GM12878 (cell line): ENCODE measurements around the gene SREK1. TPM values are rescaled to one million over a fixed set of nuclear protein-coding genes. Genes with fewer than 3 reads are reported as not detected.

Experiments
- CBX3 ChIP-seq: fragments of 200-600 bp; sonication (generic); IDR thresholded peaks from 2 replicates; pipeline ENCODE4 v1.6.1; 2016; ENCODE audit warnings: low read depth, borderline replicate concordance
- CEBPB ChIP-seq, 2 experiments: fragments of 150-350 bp in 1 of 2; IDR thresholded peaks; 2 replicates each; pipeline ENCODE4 v1.6.1; 2012 to 2014; ENCODE audit warnings: low read depth in 2 of 2, low read length in 2 of 2, borderline replicate concordance in 1 of 2, inconsistent platforms in 1 of 2
- EP300 ChIP-seq, 2 experiments: fragments of 150-350 bp in 1 of 2; IDR thresholded peaks; 2 replicates each; pipeline ENCODE4 v1.6.1; 2011 to 2012; ENCODE audit warnings: low read depth in 2 of 2, low read length in 2 of 2, borderline replicate concordance in 1 of 2, improper control_type of control experiment in 1 of 2, inconsistent platforms in 1 of 2; ENCODE audit not compliant: control insufficient read depth in 1 of 2
- HDAC2 ChIP-seq: fragments of 200-600 bp; sonication (generic); IDR thresholded peaks from 2 replicates; pipeline ENCODE4 v1.6.1; 2017
- MTA3 ChIP-seq: IDR thresholded peaks from 2 replicates; pipeline ENCODE4 v1.6.1; 2012; ENCODE audit warnings: low read length, inconsistent platforms, borderline replicate concordance
- NFXL1 ChIP-seq: fragments of 450-650 bp; IDR thresholded peaks from 2 replicates; pipeline ENCODE4 v1.6.1; 2017; ENCODE audit warnings: antibody characterized with exemption, mild to moderate bottlenecking, borderline replicate concordance
- NFYB ChIP-seq: IDR thresholded peaks from 2 replicates; pipeline ENCODE4 v1.6.1; 2011; ENCODE audit warnings: low read depth, mild to moderate bottlenecking, low read length, improper control_type of control experiment, moderate library complexity; ENCODE audit not compliant: insufficient read depth
- RELA ChIP-seq: fragments of 450-650 bp; IDR thresholded peaks from 2 replicates; pipeline ENCODE4 v1.8.0; 2014; ENCODE audit warnings: borderline replicate concordance; ENCODE audit not compliant: partially characterized antibody
- RUNX3 ChIP-seq: IDR thresholded peaks from 2 replicates; pipeline ENCODE4 v1.6.1; 2012; ENCODE audit warnings: low read length, inconsistent platforms
- ZNF384 ChIP-seq: IDR thresholded peaks from 2 replicates; pipeline ENCODE4 v1.6.1; 2012; ENCODE audit warnings: low read depth, mild to moderate bottlenecking, low read length, improper control_type of control experiment, borderline replicate concordance
- ZNF622 ChIP-seq: fragments of 450-650 bp; IDR thresholded peaks from 2 replicates; pipeline ENCODE4 v1.6.1; 2017; ENCODE audit warnings: mild to moderate bottlenecking, inconsistent platforms
- polyA plus RNA-seq, 11 experiments: library from polyadenylated mRNA; depleted of rRNA in 4 of 11; unstranded in 6 of 11; stranded (reverse) in 5 of 11; fragments of >200 nt; fragmentation: Nextera tagmentation in 4 of 11; fragmentation: Illumina TruSeq in 1 of 11; extraction: Ambion mirVana in 4 of 11; extraction: Trizol in 1 of 11; gene quantifications; 1 replicate in 1 of 11; 2 replicates in 10 of 11; pipeline versions ENCODE4 v1.2.1 to v1.2.3, GENCODE V29; 2011 to 2016; ENCODE audit warnings: inconsistent platforms in 2 of 11, missing spikeins in 2 of 11, low read depth in 1 of 11
- total RNA-seq, 4 experiments: library from RNA; depleted of rRNA in 3 of 4; stranded (reverse); fragments of >200 nt in 3 of 4; fragmentation: Illumina TruSeq in 1 of 4; extraction: Trizol in 1 of 4; gene quantifications; 2 replicates each; pipeline versions ENCODE4 v1.2.1 to v1.2.3, GENCODE V29; 2013 to 2021
- TF ChIP-seq, protein P1 (sequence below): fragments of 450-650 bp; formaldehyde crosslinking; IDR thresholded peaks from 2 replicates; pipeline ENCODE4 v1.4.0; 2020; ENCODE audit warnings: mild to moderate bottlenecking, moderate library complexity
- TF ChIP-seq, protein P2 (sequence below): IDR thresholded peaks from 2 replicates; pipeline ENCODE4 v1.6.1; 2011; ENCODE audit warnings: borderline replicate concordance, low read depth, mild to moderate bottlenecking, moderate library complexity, mixed read lengths, low read length; ENCODE audit not compliant: insufficient read depth; ENCODE audit errors: extremely low read length

SREK1 gene
- total and polyA plus RNA-seq, 10 of the 15 experiments (the other 5 are each of a cell fraction or from before 2014, with no cell fraction given) = 30.7 to 100 (median 61.5) TPM

GRCh38 chr5:66144074-66144833 is at the start of gene SREK1 (continued):
- peak; percentile 57 for TF ChIP-seq RELA
- TF ChIP-seq CBX3 = no peak
- TF ChIP-seq ZNF384 = no peak
- TF ChIP-seq RUNX3 = peak; percentile 52; the same call in 1 of the 2 replicates
- TF ChIP-seq CEBPB (IDR thresholded peaks at IDR 0.05; ENCODE audit: borderline replicate concordance in 1 of 2, low read depth in 2 of 2, low read length in 2 of 2) = 0 out of 4 replicates have a peak, but pooled peaks of 1 of the 2 experiments have one; percentile 27
- peak in 1 of 2 experiments; percentile 17; a peak in 1 of 4 replicates for TF ChIP-seq EP300 (IDR thresholded peaks at IDR 0.05; ENCODE audit: borderline replicate concordance in 1 of 2, control insufficient read depth in 1 of 2, low read depth in 2 of 2, low read length in 2 of 2)
- TF ChIP-seq ZNF622 = no peak
- TF ChIP-seq NFYB = no peak
- TF ChIP-seq, protein P1, sequence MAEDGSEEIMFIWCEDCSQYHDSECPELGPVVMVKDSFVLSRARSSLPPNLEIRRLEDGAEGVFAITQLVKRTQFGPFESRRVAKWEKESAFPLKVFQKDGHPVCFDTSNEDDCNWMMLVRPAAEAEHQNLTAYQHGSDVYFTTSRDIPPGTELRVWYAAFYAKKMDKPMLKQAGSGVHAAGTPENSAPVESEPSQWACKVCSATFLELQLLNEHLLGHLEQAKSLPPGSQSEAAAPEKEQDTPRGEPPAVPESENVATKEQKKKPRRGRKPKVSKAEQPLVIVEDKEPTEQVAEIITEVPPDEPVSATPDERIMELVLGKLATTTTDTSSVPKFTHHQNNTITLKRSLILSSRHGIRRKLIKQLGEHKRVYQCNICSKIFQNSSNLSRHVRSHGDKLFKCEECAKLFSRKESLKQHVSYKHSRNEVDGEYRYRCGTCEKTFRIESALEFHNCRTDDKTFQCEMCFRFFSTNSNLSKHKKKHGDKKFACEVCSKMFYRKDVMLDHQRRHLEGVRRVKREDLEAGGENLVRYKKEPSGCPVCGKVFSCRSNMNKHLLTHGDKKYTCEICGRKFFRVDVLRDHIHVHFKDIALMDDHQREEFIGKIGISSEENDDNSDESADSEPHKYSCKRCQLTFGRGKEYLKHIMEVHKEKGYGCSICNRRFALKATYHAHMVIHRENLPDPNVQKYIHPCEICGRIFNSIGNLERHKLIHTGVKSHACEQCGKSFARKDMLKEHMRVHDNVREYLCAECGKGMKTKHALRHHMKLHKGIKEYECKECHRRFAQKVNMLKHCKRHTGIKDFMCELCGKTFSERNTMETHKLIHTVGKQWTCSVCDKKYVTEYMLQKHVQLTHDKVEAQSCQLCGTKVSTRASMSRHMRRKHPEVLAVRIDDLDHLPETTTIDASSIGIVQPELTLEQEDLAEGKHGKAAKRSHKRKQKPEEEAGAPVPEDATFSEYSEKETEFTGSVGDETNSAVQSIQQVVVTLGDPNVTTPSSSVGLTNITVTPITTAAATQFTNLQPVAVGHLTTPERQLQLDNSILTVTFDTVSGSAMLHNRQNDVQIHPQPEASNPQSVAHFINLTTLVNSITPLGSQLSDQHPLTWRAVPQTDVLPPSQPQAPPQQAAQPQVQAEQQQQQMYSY (CRISPR knock-in tag) = peak; percentile 89; the same call in 1 of the 2 replicates
- no peak; the same call in 1 of the 2 replicates for TF ChIP-seq MTA3
- TF ChIP-seq NFXL1 = no peak
- TF ChIP-seq, protein P2, sequence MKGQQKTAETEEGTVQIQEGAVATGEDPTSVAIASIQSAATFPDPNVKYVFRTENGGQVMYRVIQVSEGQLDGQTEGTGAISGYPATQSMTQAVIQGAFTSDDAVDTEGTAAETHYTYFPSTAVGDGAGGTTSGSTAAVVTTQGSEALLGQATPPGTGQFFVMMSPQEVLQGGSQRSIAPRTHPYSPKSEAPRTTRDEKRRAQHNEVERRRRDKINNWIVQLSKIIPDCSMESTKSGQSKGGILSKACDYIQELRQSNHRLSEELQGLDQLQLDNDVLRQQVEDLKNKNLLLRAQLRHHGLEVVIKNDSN = peak; percentile 88
- TF ChIP-seq HDAC2 = no peak
